HG02798 (cell line): ENCODE results near the gene TEX53.
A peak's percentile ranks its signal among the peaks of the same experiment; 100 is the strongest.

Source experiments
- ATAC-seq: cut with Tn5 transposase; IDR thresholded peaks from one replicate; pipeline ENCODE4 v1.9.1; 2021; ENCODE audit warnings: mild to moderate bottlenecking; ENCODE audit not compliant: unreplicated experiment, poor library complexity

Gene TEX53

GRCh38 chr9:114657705-114658104 lies at the start of gene TEX53:
TSS of gene TEX53 (minus strand) at chr9:114657805. CDS start at chr9:114657774, 31 bp downstream.
- ATAC-seq: no peak

DNA sequence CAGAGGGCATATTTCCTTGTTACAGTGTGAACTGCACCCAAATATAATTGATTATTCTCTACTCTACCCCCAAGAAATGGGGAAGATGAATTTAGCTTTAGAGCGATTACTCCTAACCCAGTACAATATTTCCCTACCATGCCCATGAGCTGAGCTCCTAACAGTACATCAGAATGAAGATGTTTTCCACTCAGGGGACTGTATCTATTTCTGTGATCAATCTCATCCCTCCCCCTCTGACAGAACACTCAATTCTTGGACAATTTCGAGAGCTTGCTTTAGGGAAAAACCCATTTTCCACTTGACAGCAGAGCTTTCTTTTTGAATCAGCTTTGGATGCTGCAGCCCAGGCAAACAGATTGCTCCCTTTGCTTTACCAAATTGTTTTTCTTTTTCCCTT lies 49.1 kb upstream of the TEX53 start:
- ATAC-seq: no peak

DNA sequence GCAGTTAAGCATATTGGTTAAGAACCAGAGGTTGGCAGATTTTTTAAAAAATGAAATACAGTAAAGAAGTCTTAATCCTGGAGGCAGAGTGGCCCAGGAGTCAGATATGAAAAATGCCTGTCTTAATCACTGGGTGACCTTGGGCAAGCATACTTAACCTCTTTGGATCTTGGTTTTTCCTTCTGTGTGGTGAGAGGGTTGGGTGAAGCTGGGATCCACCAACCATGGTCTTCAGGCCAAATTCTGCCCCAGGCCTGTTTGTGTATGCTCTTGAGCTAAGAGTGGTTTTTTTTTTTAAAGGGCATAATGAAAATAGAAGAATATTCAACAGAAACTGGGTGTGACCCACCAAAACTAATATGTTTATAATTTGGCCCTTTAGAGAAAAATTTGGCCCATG lies 44.4 kb upstream of the TEX53 start:
- no peak for ATAC-seq

DNA sequence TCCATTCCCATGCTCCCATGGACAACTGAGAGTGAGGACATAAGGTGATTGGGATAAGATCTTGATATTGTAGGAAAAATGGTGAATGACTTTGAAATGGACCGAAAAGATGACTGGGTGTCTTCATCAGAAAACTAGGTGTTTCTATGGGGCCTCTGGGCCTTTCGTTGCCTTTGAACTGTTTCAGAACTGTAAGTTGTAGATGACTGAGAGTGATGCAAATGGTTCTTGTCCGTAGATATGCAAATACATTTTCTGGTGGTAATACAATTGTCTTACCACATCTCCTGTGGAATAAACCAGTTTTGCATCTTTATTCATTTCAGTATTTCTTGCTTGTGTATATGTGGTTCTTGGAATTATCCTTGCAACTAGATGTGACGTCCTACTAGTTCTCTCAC lies 40.3 kb upstream of the TEX53 start:
- peak; percentile 50 for ATAC-seq

GRCh38 chr9:114696814-114697544 lies 39.4 kb upstream of the TEX53 start:
- ATAC-seq: peak; percentile 71

- no peak for ATAC-seq
Observed at GRCh38 chr9:114695948-114696347, 38.3 kb upstream of the TEX53 start.

GRCh38 chr9:114694719-114695269 lies 37.2 kb upstream of the TEX53 start:
- peak; percentile 38 for ATAC-seq

- no peak for ATAC-seq
Observed at GRCh38 chr9:114694146-114694545, 36.5 kb upstream of the TEX53 start.

GRCh38 chr9:114693248-114693855 lies 35.7 kb upstream of the TEX53 start:
- ATAC-seq: no peak

- ATAC-seq: no peak
Observed at GRCh38 chr9:114691956-114692295, 34.3 kb upstream of the TEX53 start.

- peak; percentile 59 for ATAC-seq
Observed at GRCh38 chr9:114691046-114691955, 33.7 kb upstream of the TEX53 start.

- ATAC-seq: no peak
Observed at GRCh38 chr9:114690308-114690707, 32.7 kb upstream of the TEX53 start.

DNA sequence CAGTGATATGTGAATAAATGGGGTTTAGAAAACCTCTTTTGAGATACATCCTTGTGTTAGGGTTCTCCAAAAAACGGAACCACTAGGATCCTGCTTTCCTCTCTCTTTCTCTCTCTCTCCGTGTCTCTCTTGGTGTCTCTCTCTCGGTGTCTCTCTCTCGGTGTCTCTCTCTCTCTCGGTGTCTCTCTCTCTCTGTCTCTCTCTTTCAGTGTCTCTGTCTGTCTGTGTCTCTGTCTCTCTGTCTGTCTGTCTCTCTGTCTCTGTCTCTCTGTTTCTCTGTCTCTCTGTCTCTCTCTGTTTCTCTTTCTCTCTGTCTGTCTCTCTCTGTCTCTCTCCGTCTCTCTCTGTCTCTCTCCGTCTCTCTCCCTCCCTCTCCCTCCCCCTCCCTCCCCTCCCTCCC lies 32.2 kb upstream of the TEX53 start:
- ATAC-seq: no peak

DNA sequence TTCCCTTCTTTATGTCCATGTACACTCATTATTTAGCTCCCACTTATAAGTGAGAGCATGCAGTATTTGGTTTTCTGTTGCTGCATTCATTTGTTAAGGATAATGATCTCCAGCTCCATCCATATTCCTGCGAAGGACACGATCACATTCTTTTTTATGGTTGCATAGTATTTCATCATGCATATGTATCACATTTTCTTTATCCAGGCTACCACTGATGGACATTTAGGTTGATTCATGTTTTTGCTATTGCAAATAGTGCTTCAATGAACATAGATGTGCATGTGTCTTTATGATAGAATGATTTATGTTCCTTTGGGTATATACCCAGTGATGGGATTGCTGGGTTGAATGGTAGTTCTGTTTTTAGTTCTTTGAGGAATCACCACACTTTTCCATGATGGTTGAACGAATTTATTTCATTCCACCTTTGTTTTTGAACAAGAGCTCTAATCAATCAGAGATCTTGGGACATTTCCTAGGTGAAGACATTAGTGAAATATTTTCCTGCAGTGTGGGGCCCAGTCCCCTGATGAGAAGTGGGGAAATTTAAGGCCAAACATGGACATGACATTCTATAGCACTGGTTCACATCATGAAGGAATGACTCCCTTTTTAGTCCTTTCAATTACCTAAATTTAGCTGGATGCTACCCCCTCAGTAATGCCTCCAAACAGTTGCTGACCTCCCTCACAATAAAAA lies 31.5 kb upstream of the TEX53 start:
- ATAC-seq: no peak

GRCh38 chr9:114688379-114688778 lies 30.8 kb upstream of the TEX53 start:
- no peak for ATAC-seq

- no peak for ATAC-seq
Observed at GRCh38 chr9:114687034-114687433, 29.4 kb upstream of the TEX53 start.

- ATAC-seq: no peak
Observed at GRCh38 chr9:114685951-114686350, 28.3 kb upstream of the TEX53 start.

DNA sequence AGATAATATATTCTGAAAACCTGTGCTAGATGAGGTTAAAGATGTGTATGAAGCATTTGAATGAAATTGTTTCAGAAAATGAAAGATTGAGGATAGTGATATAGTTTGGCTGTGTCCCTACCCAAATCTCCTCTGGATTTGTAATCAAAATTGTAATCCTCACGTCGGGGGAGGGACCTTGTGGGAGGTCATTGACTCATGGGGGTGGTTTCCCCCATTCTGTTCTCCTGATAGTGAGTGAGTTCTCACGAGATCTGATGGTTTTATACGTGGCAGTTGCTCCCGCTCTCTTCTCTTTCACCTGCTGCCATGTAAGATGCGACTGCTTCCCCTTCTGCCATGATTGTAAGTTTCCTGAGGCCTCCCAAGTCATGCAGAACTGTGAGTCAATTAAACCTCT lies 26.4 kb upstream of the TEX53 start:
- no peak for ATAC-seq

DNA sequence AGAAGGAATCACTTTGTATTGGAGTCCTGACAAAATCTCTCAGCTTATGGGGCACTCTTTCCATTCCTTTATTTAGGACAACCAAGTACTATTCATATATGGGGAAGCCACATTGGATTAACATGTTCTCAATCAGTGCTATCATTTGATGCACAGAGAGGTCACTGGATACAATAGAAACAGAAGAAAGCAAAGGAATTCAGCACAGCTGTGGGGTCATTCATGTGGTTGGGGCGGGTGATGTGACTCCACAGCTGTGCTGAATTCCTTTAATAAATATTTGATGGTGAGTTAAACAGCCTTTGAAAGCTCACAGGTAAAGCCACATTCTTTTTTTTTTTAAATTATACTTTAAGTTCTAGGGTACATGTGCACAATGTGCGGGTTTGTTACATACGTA lies 25.2 kb upstream of the TEX53 start:
- no peak for ATAC-seq

DNA sequence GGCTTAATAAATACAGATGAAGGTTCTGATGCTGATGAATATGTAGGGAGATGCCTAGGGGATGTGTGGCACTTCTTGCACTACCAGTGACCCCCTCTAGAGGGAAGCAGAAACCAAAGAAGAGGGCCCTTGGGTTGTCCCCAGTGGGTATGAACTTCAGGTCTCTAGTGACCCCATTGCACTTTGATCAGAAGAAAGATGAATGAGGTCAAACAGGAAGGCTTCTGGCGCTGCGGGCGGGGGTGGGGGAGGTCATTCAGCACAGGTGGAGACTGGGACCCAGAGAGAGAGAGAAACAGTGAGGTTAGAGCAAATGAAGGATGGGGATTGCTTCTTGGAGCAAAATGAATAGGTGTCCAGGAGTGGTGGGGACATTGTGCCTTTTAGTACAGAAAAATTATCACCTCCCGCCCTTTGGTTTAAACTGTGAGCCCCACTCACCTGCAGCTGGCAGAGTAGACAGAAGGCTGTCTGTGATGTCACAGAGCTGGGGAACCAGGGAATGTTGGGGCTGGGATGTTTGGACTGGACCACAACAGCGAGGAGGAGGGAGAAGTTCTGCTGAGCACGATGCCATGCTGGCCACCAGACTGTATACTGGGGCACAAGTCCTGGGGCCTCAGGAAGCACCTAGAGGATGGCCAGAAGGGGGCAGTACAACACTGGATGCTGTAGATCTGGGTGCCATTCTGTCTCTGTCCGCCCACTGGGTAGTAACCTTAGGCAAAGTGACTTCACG lies 24.2 kb upstream of the TEX53 start, which contains the start of gene TEX48:
TEX48 (minus strand) TSS at position 599 of the 739 bp plus-strand sequence. CDS start 10,469 bp downstream, outside the sequence.
- ATAC-seq: peak; percentile 86
